H7 (cell line): ENCODE data around the gene NPFFR1. TPM values are rescaled to one million over a fixed set of nuclear protein-coding genes. Genes with fewer than 3 reads are reported as not detected.

Experiments
- DNase-seq: peaks from one replicate; pipeline ENCODE4 v3.0.0; 2012
- H3K27me3 ChIP-seq: 2 replicates; pipeline ENCODE4 v1.6.0; 2011; ENCODE audit warnings: mild to moderate bottlenecking, low read length; ENCODE audit not compliant: control insufficient read depth, insufficient read depth
- H3K36me3 ChIP-seq: replicated peaks from 2 replicates; pipeline ENCODE4 v1.5.1; 2011; ENCODE audit warnings: low read length; ENCODE audit not compliant: control insufficient read depth, insufficient read depth
- H3K4me3 ChIP-seq: 2 replicates; pipeline ENCODE4 v1.5.1; 2011; ENCODE audit warnings: low read depth, mild to moderate bottlenecking, control low read depth, low read length, moderate library complexity; ENCODE audit not compliant: insufficient read depth
- total RNA-seq: library from RNA; depleted of rRNA; stranded (reverse); fragments of >200 nt; shearing (Covaris generic); gene quantifications from 2 replicates; pipeline ENCODE4 v1.2.3, GENCODE V29; 2014

Gene NPFFR1
- total RNA-seq, 1 experiment from 2014 or later = not detected

- H3K4me3 ChIP-seq = no peak overlapping the region
- no peaks in the 10 kb centered on the region for H3K36me3 ChIP-seq
- H3K27me3 ChIP-seq = peaks cover 30% of the 10 kb centered on the region
- no peak for DNase-seq
Observed at GRCh38 chr10:70285476-70285831, 1.6 kb upstream of the NPFFR1 start.

- DNase-seq = no peak
- no peaks in the 10 kb centered on the region for H3K36me3 ChIP-seq
- H3K4me3 ChIP-seq = no peak overlapping the region
- peaks cover 30% of the 10 kb centered on the region for H3K27me3 ChIP-seq
Observed at GRCh38 chr10:70284542-70285475, 1.0 kb upstream of the NPFFR1 start.

- no peak for DNase-seq
- peaks cover 30% of the 10 kb centered on the region for H3K27me3 ChIP-seq
Observed at GRCh38 chr10:70283071-70283444, 746 bp downstream of the NPFFR1 start.

GRCh38 chr10:70281609-70282008, 2.2 kb downstream of the NPFFR1 start:
- no peak for DNase-seq
- peaks cover 30% of the 10 kb centered on the region for H3K27me3 ChIP-seq

More at GRCh38 chr10:70283071-70283444, 746 bp downstream of the NPFFR1 start:
- Histone ChIP-seq H3K4me3 (no peak overlapping the region), H3K36me3 (no peaks in the 10 kb centered on the region)

GRCh38 chr10:70280099-70280498, 3.7 kb downstream of the NPFFR1 start:
- Histone ChIP-seq H3K36me3 (no peaks in the 10 kb centered on the region), H3K27me3 (peaks cover 27% of the 10 kb centered on the region), H3K4me3 (no peak overlapping the region)
- DNase-seq = no peak

More at GRCh38 chr10:70281609-70282008, 2.2 kb downstream of the NPFFR1 start:
- Histone ChIP-seq H3K4me3 (no peak overlapping the region), H3K36me3 (no peaks in the 10 kb centered on the region)

- H3K27me3 ChIP-seq = peaks cover 4% of the 10 kb centered on the region
- no peak overlapping the region for H3K4me3 ChIP-seq
- no peak for DNase-seq
- no peaks in the 10 kb centered on the region for H3K36me3 ChIP-seq
Observed at GRCh38 chr10:70277396-70278030, 6.3 kb downstream of the NPFFR1 start.

GRCh38 chr10:70274643-70275042, 9.2 kb downstream of the NPFFR1 start:
- Histone ChIP-seq H3K36me3 (no peaks in the 10 kb centered on the region), H3K4me3 (no peak overlapping the region), H3K27me3 (no peaks in the 10 kb centered on the region)
- DNase-seq = no peak

GRCh38 chr10:70272925-70273316, 10.9 kb downstream of the NPFFR1 start:
- no peaks in the 10 kb centered on the region for H3K36me3 ChIP-seq
- no peaks in the 10 kb centered on the region for H3K27me3 ChIP-seq
- no peak overlapping the region for H3K4me3 ChIP-seq
- DNase-seq = no peak

GRCh38 chr10:70271996-70272924, 11.5 kb downstream of the NPFFR1 start:
- DNase-seq = peak; percentile 52
- Histone ChIP-seq H3K4me3 (no peak overlapping the region), H3K36me3 (no peaks in the 10 kb centered on the region), H3K27me3 (no peaks in the 10 kb centered on the region)

- H3K27me3 ChIP-seq = no peaks in the 10 kb centered on the region
- no peak overlapping the region for H3K4me3 ChIP-seq
- H3K36me3 ChIP-seq = no peaks in the 10 kb centered on the region
- DNase-seq = no peak
Observed at GRCh38 chr10:70270952-70271351, 12.9 kb downstream of the NPFFR1 start.

- H3K4me3 ChIP-seq = no peak overlapping the region
- H3K27me3 ChIP-seq = no peaks in the 10 kb centered on the region
- DNase-seq = no peak
- no peaks in the 10 kb centered on the region for H3K36me3 ChIP-seq
Observed at GRCh38 chr10:70269741-70270140, 14.1 kb downstream of the NPFFR1 start.

GRCh38 chr10:70268376-70268775, 15.4 kb downstream of the NPFFR1 start:
- Histone ChIP-seq H3K4me3 (no peak overlapping the region), H3K36me3 (no peaks in the 10 kb centered on the region), H3K27me3 (no peaks in the 10 kb centered on the region)
- no peak for DNase-seq

GRCh38 chr10:70267161-70267933, 16.5 kb downstream of the NPFFR1 start:
- Histone ChIP-seq H3K27me3 (no peaks in the 10 kb centered on the region), H3K36me3 (no peaks in the 10 kb centered on the region), H3K4me3 (no peak overlapping the region)
- peak; percentile 76 for DNase-seq

- Histone ChIP-seq H3K36me3 (no peaks in the 10 kb centered on the region), H3K27me3 (no peaks in the 10 kb centered on the region), H3K4me3 (no peak overlapping the region)
- DNase-seq = no peak
Observed at GRCh38 chr10:70266701-70267100, 17.1 kb downstream of the NPFFR1 start.
